GM12801 (cell line): Measurements from ENCODE around the gene NEK11.

ENCODE experiments used
- CTCF ChIP-seq: IDR thresholded peaks from one replicate; pipeline ENCODE4 v1.5.1; 2011; ENCODE audit warnings: control low read depth; ENCODE audit not compliant: insufficient read length; ENCODE audit errors: extremely low read depth

Gene NEK11

GRCh38 chr3:131361464-131362421 lies 335.1 kb downstream of the NEK11 start:
- no peak for TF ChIP-seq CTCF

DNA sequence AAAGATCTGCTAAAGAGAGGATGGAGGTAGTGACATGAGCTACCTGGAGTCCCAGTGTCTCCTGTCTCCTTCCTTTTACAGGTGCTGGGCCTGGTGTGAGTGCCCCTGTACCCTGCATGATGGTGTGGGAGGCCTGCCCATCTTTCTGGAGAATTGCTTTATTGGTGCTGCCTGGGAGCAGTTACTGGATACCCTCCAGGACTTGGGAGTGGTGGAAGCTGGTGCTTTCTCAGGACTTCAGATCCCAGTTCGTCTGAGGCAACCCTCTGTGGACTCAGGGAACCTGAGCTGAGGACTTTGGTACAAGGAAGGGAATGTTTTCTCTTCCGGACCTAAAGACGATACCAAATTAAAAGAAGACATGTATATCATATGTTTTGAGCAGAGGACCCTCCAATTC lies 336.6 kb downstream of the NEK11 start:
- TF ChIP-seq CTCF = no peak

GRCh38 chr3:131370935-131371687 lies 344.4 kb downstream of the NEK11 start:
- no peak for TF ChIP-seq CTCF

- TF ChIP-seq CTCF = no peak
Observed at GRCh38 chr3:131371688-131372066, 345.0 kb downstream of the NEK11 start.

DNA sequence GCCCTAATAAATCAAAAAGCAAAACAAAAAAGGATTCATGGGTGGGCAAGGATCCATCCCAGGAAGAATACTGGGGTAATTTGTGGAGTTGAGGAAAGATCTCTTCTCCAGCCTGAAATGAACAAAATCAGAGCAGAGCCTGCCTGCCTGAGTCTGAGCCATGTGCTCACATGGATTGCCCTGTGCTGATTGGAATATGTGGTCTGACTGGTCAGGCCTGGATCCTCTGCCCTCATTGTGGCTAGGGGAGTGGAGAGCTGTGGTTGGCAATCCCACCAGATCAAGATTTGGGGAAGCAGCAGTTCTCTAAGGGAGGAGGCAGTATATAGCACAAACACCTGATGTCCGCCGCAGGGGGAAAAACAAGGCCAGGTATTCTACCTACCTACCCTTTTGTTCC lies 348.1 kb downstream of the NEK11 start:
- TF ChIP-seq CTCF = no peak

DNA sequence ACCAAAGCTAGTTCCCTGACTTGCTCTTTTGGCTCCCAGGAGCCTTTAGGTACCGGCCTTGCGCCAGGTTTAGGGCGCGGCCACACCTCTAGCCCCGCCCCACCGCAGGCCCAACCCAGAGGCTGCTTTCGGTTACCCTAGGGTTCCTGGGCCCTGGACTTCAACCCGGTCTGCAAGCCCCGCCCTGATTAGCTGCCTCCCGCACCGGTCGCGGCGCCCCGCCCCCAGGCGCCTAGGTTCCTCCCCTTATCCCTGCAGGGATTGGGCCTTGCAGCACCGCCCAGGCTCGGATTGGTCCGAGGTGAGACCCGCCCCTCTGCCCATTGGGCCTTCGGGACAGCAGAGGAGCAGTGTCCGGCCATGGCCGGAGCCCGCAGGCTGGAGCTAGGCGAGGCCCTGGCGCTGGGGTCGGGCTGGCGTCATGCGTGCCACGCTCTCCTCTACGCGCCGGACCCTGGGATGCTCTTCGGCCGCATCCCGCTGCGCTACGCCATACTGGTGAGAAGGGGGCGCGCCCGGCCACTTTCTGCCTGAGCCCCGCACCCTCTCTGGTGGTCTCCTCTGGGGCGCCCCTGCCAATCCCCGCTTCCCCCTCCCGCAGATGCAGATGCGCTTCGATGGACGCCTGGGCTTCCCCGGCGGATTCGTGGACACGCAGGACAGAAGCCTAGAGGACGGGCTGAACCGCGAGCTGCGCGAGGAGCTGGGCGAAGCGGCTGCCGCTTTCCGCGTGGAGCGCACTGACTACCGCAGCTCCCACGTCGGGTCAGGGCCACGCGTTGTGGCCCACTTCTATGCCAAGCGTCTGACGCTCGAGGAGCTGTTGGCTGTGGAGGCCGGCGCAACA lies 355.0 kb downstream of the NEK11 start, which contains the start of gene NUDT16:
Gene NUDT16, plus strand, starts transcription at position 330 of the 847 bp plus-strand sequence. Its CDS starts 31 bp downstream, at position 361.
- TF ChIP-seq CTCF = no peak
